ENCODE data around the gene CHMP6.

GRCh38 chr17:81028506-81028858 is 36.8 kb downstream of the CHMP6 start:
- no peak for TF ChIP-seq POLR2AphosphoS5 (IDR thresholded peaks at IDR 0.05)
- no peak for TF ChIP-seq EP300 (conservative IDR thresholded peaks at IDR 0.05; ENCODE audit: poor library complexity, severe bottlenecking)
- no peak for TF ChIP-seq CTCF (IDR thresholded peaks at IDR 0.05; ENCODE audit: poor library complexity, severe bottlenecking)
- no peak for TF ChIP-seq EZH2 (IDR thresholded peaks at IDR 0.05; ENCODE audit: borderline replicate concordance, insufficient read depth, low read length, poor library complexity, severe bottlenecking)
- TF ChIP-seq TAF1 (IDR thresholded peaks at IDR 0.05; ENCODE audit: low read depth): no peak
- no peak for TF ChIP-seq REST (IDR thresholded peaks at IDR 0.05; ENCODE audit: borderline replicate concordance)
- TF ChIP-seq RAD21 (conservative IDR thresholded peaks at IDR 0.05): no peak
- TF ChIP-seq SMC3 (conservative IDR thresholded peaks at IDR 0.05; ENCODE audit: poor library complexity): no peak
- TF ChIP-seq MXI1 (conservative IDR thresholded peaks at IDR 0.05; ENCODE audit: poor library complexity, severe bottlenecking): no peak

All from neural cell (in vitro differentiated cells).